Dermis lymphatic vessel endothelial cell (primary cell): Measurements from ENCODE around the gene DOCK6. TPM values are rescaled to one million over a fixed set of nuclear protein-coding genes. Genes with fewer than 3 reads are reported as not detected.

ENCODE experiments used
- total RNA-seq: library from RNA; depleted of rRNA; stranded (reverse); fragments of >200 nt; gene quantifications from 2 replicates; pipeline ENCODE4 v1.2.1, GENCODE V29; 2014

The DOCK6 gene
- 53.0 and 54.7 TPM in 2 replicates for total RNA-seq

GRCh38 chr19:11261971-11262839 lies at the start of gene DOCK6:
Gene DOCK6 (minus strand): TSS chr19:11262524. CDS start chr19:11262440, 84 bp downstream.

DNA sequence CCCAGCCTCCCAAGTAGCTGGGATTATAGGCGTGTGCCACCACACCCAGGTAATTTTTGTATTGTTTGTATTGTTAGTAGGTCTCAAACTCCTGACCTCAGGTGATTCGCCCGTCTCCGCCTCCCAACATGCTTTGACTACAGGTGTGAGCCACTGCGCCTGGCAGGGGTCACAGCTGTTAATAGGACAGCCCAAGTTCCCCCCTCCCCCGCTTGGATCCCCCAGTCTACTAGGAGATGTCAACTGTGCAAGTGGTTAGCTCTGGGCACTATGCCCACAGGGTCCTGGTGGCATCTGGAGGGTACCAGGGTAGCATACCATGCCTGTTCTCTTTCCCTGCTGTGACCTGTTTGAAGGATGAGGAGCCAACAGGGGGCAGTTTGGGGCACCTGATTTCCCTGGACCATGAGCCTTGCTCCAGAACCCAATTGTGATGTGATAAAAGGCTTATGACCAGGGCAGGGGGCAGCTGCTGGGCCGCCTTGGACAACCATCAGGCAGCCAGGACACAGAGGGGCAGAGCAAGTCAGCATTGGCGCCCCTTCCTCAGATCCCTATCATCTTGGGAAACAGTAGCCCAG lies 33.4 kb upstream of the DOCK6 start, which contains the start of gene TSPAN16:
Gene TSPAN16, plus strand, starts transcription at position 496 of the 581 bp plus-strand sequence. CDS start 138 bp downstream, outside the sequence.

GRCh38 chr19:11239377-11240000 lies 22.8 kb downstream of the DOCK6 start, which contains the start of gene ANGPTL8:
Gene ANGPTL8 (plus strand): TSS chr19:11239619. CDS start chr19:11239638, 19 bp downstream.

GRCh38 chr19:11197291-11198174 lies 64.8 kb downstream of the DOCK6 start, which contains the start of gene KANK2:
Gene KANK2 (minus strand): TSS chr19:11197545. CDS start chr19:11194511, 3,034 bp downstream.

DNA sequence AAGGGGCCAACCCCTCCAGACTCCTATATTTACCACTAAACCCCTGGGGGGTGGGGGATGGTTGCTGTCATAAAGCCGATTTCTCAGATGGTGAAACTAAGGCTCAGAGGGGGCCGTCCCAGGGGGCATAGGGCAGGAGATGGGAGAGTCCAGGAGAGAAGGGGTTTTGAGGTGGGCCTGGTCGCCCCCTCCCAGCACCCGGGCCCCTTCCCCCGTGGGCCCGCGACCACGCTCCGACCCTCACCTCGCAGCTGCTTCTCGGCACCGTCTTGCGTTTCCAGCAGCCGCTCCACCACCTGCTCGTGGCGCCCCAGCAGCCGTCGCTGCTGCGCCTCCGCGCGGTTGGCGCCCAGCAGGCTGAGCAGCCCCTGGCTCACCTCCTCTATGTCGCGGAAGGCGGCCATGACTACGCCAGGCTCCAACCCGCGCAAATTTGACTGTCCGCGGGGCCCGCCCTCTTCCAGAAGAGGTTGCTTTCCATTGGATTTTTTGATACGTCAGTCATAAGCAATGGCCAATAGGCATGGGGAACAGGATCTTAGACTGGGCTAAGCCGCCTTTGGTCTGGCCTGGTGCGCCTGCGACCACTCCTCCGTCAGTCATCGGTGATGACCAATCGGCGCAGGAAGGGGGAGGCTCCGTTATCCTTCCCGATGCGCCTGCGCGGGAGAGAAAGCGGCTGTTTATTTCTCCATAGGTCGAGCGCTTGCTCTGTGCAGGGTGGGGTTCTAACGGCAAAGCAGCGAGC lies 106.8 kb downstream of the DOCK6 start, which contains the start of gene SPC24:
Gene SPC24, minus strand, starts transcription at position 410 of the 748 bp plus-strand sequence. Its CDS starts 6 bp downstream, at position 404.

Other genes with a start within 250 kb of the DOCK6 start
- gene LDLR, start 173.1 kb downstream of the DOCK6 start, total RNA-seq, result 41.0 and 60.8 TPM in 2 replicates
- 13.7 and 14.2 TPM in 2 replicates for gene SPC24, start 106.7 kb downstream of the DOCK6 start, total RNA-seq
- 95.8 and 115 TPM in 2 replicates for gene KANK2, start 65.0 kb downstream of the DOCK6 start, total RNA-seq
- gene ANGPTL8, start 22.9 kb downstream of the DOCK6 start, total RNA-seq, result not detected in 2 replicates
- gene TSPAN16, start 33.6 kb upstream of the DOCK6 start, total RNA-seq, result not detected in 2 replicates
- gene RAB3D, start 77.1 kb upstream of the DOCK6 start, total RNA-seq, result 32.9 and 38.7 TPM in 2 replicates
- 83.6 and 104 TPM in 2 replicates for gene TMEM205, start 83.7 kb upstream of the DOCK6 start, total RNA-seq
- 5.4 and 6.1 TPM in 2 replicates for gene CCDC159, start 84.0 kb upstream of the DOCK6 start, total RNA-seq
- 4.9 and 7.3 TPM in 2 replicates for gene PLPPR2, start 92.9 kb upstream of the DOCK6 start, total RNA-seq
- gene SWSAP1, start 112.1 kb upstream of the DOCK6 start, total RNA-seq, result 0.77 and 1.1 TPM in 2 replicates
- 3.1 and 5.9 TPM in 2 replicates for gene EPOR, start 121.8 kb upstream of the DOCK6 start, total RNA-seq
- gene RGL3, start 156.8 kb upstream of the DOCK6 start, total RNA-seq, result 0.87 and 1.6 TPM in 2 replicates
- under 0.01 and 0.09 TPM in 2 replicates for gene ODAD3, start 172.6 kb upstream of the DOCK6 start, total RNA-seq
- 110 and 113 TPM in 2 replicates for gene PRKCSH, start 173.1 kb upstream of the DOCK6 start, total RNA-seq
- gene ELAVL3, start 218.5 kb upstream of the DOCK6 start, total RNA-seq, result not detected in 2 replicates
- 6.0 and 6.9 TPM in 2 replicates for gene ZNF653, start 243.3 kb upstream of the DOCK6 start, total RNA-seq